WTC11 (cell line): ENCODE results near the gene ADGRL3. TPM values are rescaled to one million over a fixed set of nuclear protein-coding genes. Genes with fewer than 3 reads are reported as not detected.

Experiments
- ATAC-seq: fragments of 200-7000 bp; cut with Tn5 transposase; 2 replicates; pipeline ENCODE4 v1.10.0; 2021; ENCODE audit warnings: mild to moderate bottlenecking, moderate library complexity
- CTCF ChIA-PET: fragments of 300-600 bp; sonication (Branson Sonifier 250); formaldehyde crosslinking; loops from one replicate; lab custom pipeline; 2021; ENCODE audit warnings: antibody characterized with exemption; lab: Charles Lee
- POLR2A ChIA-PET: fragments of 350-600 bp; sonication (Branson Sonifier 250); formaldehyde crosslinking; loops from one replicate; lab custom pipeline; 2021; ENCODE audit warnings: antibody characterized with exemption; lab: Charles Lee
- DNase-seq: peaks from one replicate; pipeline ENCODE4 v3.0.0; 2021; ENCODE audit warnings: low spot score
- H3K27ac Mint-ChIP-seq: 2 replicates; pipeline ENCODE4 v1.8.0; 2021; ENCODE audit warnings: mixed read lengths
- H3K27me3 Mint-ChIP-seq: 2 replicates; pipeline ENCODE4 v1.8.0; 2021; ENCODE audit warnings: low read depth, mild to moderate bottlenecking, moderate library complexity, mixed read lengths
- H3K36me3 Mint-ChIP-seq: 2 replicates; pipeline ENCODE4 v1.8.0; 2021; ENCODE audit warnings: mixed read lengths
- H3K4me1 Mint-ChIP-seq: 2 replicates; pipeline ENCODE4 v1.8.0; 2022; ENCODE audit warnings: mixed read lengths
- H3K4me3 Mint-ChIP-seq: 2 replicates; pipeline ENCODE4 v1.8.0; 2021; ENCODE audit warnings: mild to moderate bottlenecking, moderate library complexity, mixed read lengths
- H3K9me3 Mint-ChIP-seq: 2 replicates; pipeline ENCODE4 v1.8.0; 2021; ENCODE audit warnings: mixed read lengths
- CDX4 ChIP-seq: fragments of 250-450 bp; sonication (Bioruptor Pico); IDR thresholded peaks from 2 replicates; pipeline ENCODE4 v1.9.0; 2021; ENCODE audit warnings: moderate library complexity, mild to moderate bottlenecking, inconsistent platforms, borderline replicate concordance
- CREB1 ChIP-seq: sonication (generic); formaldehyde crosslinking; IDR thresholded peaks from 2 replicates; pipeline ENCODE4 v1.8.0; 2023; ENCODE audit warnings: mild to moderate bottlenecking, missing genetic modification reagents
- E2F4 ChIP-seq: sonication (generic); formaldehyde crosslinking; IDR thresholded peaks from 2 replicates; pipeline ENCODE4 v1.8.1; 2022; ENCODE audit warnings: low read depth, mild to moderate bottlenecking, moderate library complexity, missing genetic modification reagents, borderline replicate concordance
- ELF4 ChIP-seq: sonication (generic); formaldehyde crosslinking; IDR thresholded peaks from 2 replicates; pipeline ENCODE4 v1.8.1; 2022; ENCODE audit warnings: low read depth, mild to moderate bottlenecking, moderate library complexity, missing genetic modification reagents
- ESRRA ChIP-seq: sonication (generic); formaldehyde crosslinking; IDR thresholded peaks from 2 replicates; pipeline ENCODE4 v1.8.1; 2022; ENCODE audit warnings: mild to moderate bottlenecking, missing genetic modification reagents, borderline replicate concordance
- ETV6 ChIP-seq: sonication (generic); formaldehyde crosslinking; IDR thresholded peaks from 2 replicates; pipeline ENCODE4 v1.8.1; 2022; ENCODE audit warnings: mild to moderate bottlenecking, missing genetic modification reagents
- FOXK1 ChIP-seq: sonication (generic); formaldehyde crosslinking; IDR thresholded peaks from 2 replicates; pipeline ENCODE4 v1.8.0; 2022; ENCODE audit warnings: mild to moderate bottlenecking, moderate library complexity, missing genetic modification reagents
- IRF1 ChIP-seq: sonication (generic); formaldehyde crosslinking; IDR thresholded peaks from 2 replicates; pipeline ENCODE4 v1.8.0; 2023; ENCODE audit warnings: missing genetic modification reagents
- IRF2 ChIP-seq: sonication (generic); formaldehyde crosslinking; IDR thresholded peaks from 2 replicates; pipeline ENCODE4 v1.8.0; 2022; ENCODE audit warnings: low read depth, missing genetic modification reagents, borderline replicate concordance
- JAZF1 ChIP-seq: fragments of 250-450 bp; sonication (Bioruptor Pico); IDR thresholded peaks from 2 replicates; pipeline ENCODE4 v1.9.0; 2021; ENCODE audit warnings: moderate library complexity, mild to moderate bottlenecking, inconsistent platforms
- NFE2L1 ChIP-seq: sonication (generic); formaldehyde crosslinking; IDR thresholded peaks from 2 replicates; pipeline ENCODE4 v1.8.1; 2023; ENCODE audit warnings: missing genetic modification reagents
- NR3C1 ChIP-seq: sonication (generic); formaldehyde crosslinking; conservative IDR thresholded peaks from 2 replicates; pipeline ENCODE4 v1.8.1; 2023; ENCODE audit warnings: low read depth, mild to moderate bottlenecking, missing genetic modification reagents
- PREB ChIP-seq: sonication (generic); formaldehyde crosslinking; IDR thresholded peaks from 2 replicates; pipeline ENCODE4 v1.8.1; 2022; ENCODE audit warnings: mild to moderate bottlenecking, missing genetic modification reagents, moderate library complexity, borderline replicate concordance
- SP1 ChIP-seq: sonication (generic); formaldehyde crosslinking; conservative IDR thresholded peaks from 2 replicates; pipeline ENCODE4 v1.8.1; 2022; ENCODE audit warnings: missing genetic modification reagents
- ZBTB21 ChIP-seq: sonication (generic); formaldehyde crosslinking; IDR thresholded peaks from 2 replicates; pipeline ENCODE4 v1.8.1; 2023; ENCODE audit warnings: mild to moderate bottlenecking, missing genetic modification reagents, borderline replicate concordance
- ZNF232 ChIP-seq: sonication (generic); formaldehyde crosslinking; IDR thresholded peaks from 2 replicates; pipeline ENCODE4 v1.8.0; 2022; ENCODE audit warnings: mild to moderate bottlenecking, missing genetic modification reagents
- ZNF317 ChIP-seq: sonication (generic); formaldehyde crosslinking; IDR thresholded peaks from 2 replicates; pipeline ENCODE4 v1.8.1; 2023; ENCODE audit warnings: low read depth, mild to moderate bottlenecking, moderate library complexity, missing genetic modification reagents, borderline replicate concordance
- total RNA-seq: library from RNA; stranded (reverse); gene quantifications from 3 replicates; pipeline ENCODE4 v1.2.3, GENCODE V29; 2021
- TF ChIP-seq, protein P1 (sequence below): sonication (generic); formaldehyde crosslinking; IDR thresholded peaks from 2 replicates; pipeline ENCODE4 v1.8.0; 2023; ENCODE audit warnings: missing genetic modification reagents, mild to moderate bottlenecking, borderline replicate concordance
- TF ChIP-seq, protein P2 (sequence below): sonication (generic); formaldehyde crosslinking; IDR thresholded peaks from 2 replicates; pipeline ENCODE4 v1.8.0; 2022; ENCODE audit warnings: mild to moderate bottlenecking, missing genetic modification reagents
- TF ChIP-seq, protein P3 (sequence below): fragments of 250-450 bp; sonication (Bioruptor Pico); IDR thresholded peaks from 2 replicates; pipeline ENCODE4 v1.9.0; 2021; ENCODE audit warnings: mild to moderate bottlenecking, borderline replicate concordance

Gene ADGRL3
- total RNA-seq, 1 experiment from 2014 or later = 8.7 TPM

GRCh38 chr4:61446941-61447340 is 246.8 kb downstream of the ADGRL3 start (continued):
- TF ChIP-seq, protein P1, sequence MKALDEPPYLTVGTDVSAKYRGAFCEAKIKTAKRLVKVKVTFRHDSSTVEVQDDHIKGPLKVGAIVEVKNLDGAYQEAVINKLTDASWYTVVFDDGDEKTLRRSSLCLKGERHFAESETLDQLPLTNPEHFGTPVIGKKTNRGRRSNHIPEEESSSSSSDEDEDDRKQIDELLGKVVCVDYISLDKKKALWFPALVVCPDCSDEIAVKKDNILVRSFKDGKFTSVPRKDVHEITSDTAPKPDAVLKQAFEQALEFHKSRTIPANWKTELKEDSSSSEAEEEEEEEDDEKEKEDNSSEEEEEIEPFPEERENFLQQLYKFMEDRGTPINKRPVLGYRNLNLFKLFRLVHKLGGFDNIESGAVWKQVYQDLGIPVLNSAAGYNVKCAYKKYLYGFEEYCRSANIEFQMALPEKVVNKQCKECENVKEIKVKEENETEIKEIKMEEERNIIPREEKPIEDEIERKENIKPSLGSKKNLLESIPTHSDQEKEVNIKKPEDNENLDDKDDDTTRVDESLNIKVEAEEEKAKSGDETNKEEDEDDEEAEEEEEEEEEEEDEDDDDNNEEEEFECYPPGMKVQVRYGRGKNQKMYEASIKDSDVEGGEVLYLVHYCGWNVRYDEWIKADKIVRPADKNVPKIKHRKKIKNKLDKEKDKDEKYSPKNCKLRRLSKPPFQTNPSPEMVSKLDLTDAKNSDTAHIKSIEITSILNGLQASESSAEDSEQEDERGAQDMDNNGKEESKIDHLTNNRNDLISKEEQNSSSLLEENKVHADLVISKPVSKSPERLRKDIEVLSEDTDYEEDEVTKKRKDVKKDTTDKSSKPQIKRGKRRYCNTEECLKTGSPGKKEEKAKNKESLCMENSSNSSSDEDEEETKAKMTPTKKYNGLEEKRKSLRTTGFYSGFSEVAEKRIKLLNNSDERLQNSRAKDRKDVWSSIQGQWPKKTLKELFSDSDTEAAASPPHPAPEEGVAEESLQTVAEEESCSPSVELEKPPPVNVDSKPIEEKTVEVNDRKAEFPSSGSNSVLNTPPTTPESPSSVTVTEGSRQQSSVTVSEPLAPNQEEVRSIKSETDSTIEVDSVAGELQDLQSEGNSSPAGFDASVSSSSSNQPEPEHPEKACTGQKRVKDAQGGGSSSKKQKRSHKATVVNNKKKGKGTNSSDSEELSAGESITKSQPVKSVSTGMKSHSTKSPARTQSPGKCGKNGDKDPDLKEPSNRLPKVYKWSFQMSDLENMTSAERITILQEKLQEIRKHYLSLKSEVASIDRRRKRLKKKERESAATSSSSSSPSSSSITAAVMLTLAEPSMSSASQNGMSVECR (CRISPR knock-in tag) = no peak
- TF ChIP-seq ZNF317 (CRISPR knock-in tag) (no peak), CDX4 (CRISPR knock-in tag) (no peak)

- no peak for DNase-seq
- Mint-ChIP-seq H3K27me3 (no peaks in the 10 kb centered on the region), H3K4me1 (no peaks in the 10 kb centered on the region), H3K9me3 (no peaks in the 10 kb centered on the region), H3K27ac (no peak overlapping the region), H3K4me3 (no peak overlapping the region), H3K36me3 (no peaks in the 10 kb centered on the region)
- ChIA-PET CTCF (no interaction called here), POLR2A (no interaction called here)
- ATAC-seq = no peak
- no peak for TF ChIP-seq JAZF1 (CRISPR knock-in tag)
- TF ChIP-seq IRF1 = no peak
- TF ChIP-seq ZBTB21 = no peak
- TF ChIP-seq NR3C1 (CRISPR knock-in tag) = no peak
- no peak for TF ChIP-seq ELF4 (CRISPR knock-in tag)
- no peak for TF ChIP-seq ESRRA (CRISPR knock-in tag)
- TF ChIP-seq CREB1 (CRISPR knock-in tag) = no peak
- TF ChIP-seq IRF2 = no peak
- TF ChIP-seq, protein P2, sequence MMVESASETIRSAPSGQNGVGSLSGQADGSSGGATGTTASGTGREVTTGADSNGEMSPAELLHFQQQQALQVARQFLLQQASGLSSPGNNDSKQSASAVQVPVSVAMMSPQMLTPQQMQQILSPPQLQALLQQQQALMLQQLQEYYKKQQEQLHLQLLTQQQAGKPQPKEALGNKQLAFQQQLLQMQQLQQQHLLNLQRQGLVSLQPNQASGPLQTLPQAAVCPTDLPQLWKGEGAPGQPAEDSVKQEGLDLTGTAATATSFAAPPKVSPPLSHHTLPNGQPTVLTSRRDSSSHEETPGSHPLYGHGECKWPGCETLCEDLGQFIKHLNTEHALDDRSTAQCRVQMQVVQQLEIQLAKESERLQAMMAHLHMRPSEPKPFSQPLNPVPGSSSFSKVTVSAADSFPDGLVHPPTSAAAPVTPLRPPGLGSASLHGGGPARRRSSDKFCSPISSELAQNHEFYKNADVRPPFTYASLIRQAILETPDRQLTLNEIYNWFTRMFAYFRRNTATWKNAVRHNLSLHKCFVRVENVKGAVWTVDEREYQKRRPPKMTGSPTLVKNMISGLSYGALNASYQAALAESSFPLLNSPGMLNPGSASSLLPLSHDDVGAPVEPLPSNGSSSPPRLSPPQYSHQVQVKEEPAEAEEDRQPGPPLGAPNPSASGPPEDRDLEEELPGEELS = no peak
- no peak for TF ChIP-seq E2F4 (CRISPR knock-in tag)
- TF ChIP-seq ZNF232 (CRISPR knock-in tag) = no peak
- TF ChIP-seq ETV6 (CRISPR knock-in tag) = no peak
- TF ChIP-seq, protein P3, sequence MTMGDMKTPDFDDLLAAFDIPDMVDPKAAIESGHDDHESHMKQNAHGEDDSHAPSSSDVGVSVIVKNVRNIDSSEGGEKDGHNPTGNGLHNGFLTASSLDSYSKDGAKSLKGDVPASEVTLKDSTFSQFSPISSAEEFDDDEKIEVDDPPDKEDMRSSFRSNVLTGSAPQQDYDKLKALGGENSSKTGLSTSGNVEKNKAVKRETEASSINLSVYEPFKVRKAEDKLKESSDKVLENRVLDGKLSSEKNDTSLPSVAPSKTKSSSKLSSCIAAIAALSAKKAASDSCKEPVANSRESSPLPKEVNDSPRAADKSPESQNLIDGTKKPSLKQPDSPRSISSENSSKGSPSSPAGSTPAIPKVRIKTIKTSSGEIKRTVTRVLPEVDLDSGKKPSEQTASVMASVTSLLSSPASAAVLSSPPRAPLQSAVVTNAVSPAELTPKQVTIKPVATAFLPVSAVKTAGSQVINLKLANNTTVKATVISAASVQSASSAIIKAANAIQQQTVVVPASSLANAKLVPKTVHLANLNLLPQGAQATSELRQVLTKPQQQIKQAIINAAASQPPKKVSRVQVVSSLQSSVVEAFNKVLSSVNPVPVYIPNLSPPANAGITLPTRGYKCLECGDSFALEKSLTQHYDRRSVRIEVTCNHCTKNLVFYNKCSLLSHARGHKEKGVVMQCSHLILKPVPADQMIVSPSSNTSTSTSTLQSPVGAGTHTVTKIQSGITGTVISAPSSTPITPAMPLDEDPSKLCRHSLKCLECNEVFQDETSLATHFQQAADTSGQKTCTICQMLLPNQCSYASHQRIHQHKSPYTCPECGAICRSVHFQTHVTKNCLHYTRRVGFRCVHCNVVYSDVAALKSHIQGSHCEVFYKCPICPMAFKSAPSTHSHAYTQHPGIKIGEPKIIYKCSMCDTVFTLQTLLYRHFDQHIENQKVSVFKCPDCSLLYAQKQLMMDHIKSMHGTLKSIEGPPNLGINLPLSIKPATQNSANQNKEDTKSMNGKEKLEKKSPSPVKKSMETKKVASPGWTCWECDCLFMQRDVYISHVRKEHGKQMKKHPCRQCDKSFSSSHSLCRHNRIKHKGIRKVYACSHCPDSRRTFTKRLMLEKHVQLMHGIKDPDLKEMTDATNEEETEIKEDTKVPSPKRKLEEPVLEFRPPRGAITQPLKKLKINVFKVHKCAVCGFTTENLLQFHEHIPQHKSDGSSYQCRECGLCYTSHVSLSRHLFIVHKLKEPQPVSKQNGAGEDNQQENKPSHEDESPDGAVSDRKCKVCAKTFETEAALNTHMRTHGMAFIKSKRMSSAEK = no peak
- TF ChIP-seq FOXK1 (CRISPR knock-in tag) = no peak
- TF ChIP-seq SP1 (CRISPR knock-in tag) = no peak
- no peak for TF ChIP-seq NFE2L1 (CRISPR knock-in tag)
- no peak for TF ChIP-seq PREB (CRISPR knock-in tag)
These were observed 247.8 kb downstream of the ADGRL3 start for GRCh38 chr4:61447918-61448317.
